Measurements from ENCODE around the gene CD28. TPM values are rescaled to one million over a fixed set of nuclear protein-coding genes. Genes with fewer than 3 reads are reported as not detected.
A peak's percentile ranks its signal among the peaks of the same experiment; 100 is the strongest.

Gene CD28
- total RNA-seq, 1 donor from 2014 or later = 0.77 TPM

- intact Hi-C loops (cut with micrococcal nuclease) = loop anchor here (10.0 kb wide), 1 partner anchor 103 kb away; no protein-coding TSS in a partner anchor
- Histone ChIP-seq H3K9me3 (replicated peaks) (no peaks in the 10 kb centered on the region), H3K27me3 (ENCODE audit: low read depth) (no peaks in the 10 kb centered on the region), H3K4me1 (peaks cover 66% of the 10 kb centered on the region), H3K36me3 (no peaks in the 10 kb centered on the region), H3K4me3 (no peak overlapping the region), H3K27ac (replicated peaks) (peak overlapping the region; percentile 90)
- TF ChIP-seq, protein P1, sequence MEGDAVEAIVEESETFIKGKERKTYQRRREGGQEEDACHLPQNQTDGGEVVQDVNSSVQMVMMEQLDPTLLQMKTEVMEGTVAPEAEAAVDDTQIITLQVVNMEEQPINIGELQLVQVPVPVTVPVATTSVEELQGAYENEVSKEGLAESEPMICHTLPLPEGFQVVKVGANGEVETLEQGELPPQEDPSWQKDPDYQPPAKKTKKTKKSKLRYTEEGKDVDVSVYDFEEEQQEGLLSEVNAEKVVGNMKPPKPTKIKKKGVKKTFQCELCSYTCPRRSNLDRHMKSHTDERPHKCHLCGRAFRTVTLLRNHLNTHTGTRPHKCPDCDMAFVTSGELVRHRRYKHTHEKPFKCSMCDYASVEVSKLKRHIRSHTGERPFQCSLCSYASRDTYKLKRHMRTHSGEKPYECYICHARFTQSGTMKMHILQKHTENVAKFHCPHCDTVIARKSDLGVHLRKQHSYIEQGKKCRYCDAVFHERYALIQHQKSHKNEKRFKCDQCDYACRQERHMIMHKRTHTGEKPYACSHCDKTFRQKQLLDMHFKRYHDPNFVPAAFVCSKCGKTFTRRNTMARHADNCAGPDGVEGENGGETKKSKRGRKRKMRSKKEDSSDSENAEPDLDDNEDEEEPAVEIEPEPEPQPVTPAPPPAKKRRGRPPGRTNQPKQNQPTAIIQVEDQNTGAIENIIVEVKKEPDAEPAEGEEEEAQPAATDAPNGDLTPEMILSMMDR (IDR thresholded peaks at IDR 0.05; ENCODE audit: borderline replicate concordance) = no peak
- no peak for DNase-seq
Measured at GRCh38 chr2:203681978-203682377, 24.5 kb upstream of the CD28 start.

GRCh38 chr2:203682688-203683130, 23.7 kb upstream of the CD28 start:
- DNase-seq = no peak

DNA sequence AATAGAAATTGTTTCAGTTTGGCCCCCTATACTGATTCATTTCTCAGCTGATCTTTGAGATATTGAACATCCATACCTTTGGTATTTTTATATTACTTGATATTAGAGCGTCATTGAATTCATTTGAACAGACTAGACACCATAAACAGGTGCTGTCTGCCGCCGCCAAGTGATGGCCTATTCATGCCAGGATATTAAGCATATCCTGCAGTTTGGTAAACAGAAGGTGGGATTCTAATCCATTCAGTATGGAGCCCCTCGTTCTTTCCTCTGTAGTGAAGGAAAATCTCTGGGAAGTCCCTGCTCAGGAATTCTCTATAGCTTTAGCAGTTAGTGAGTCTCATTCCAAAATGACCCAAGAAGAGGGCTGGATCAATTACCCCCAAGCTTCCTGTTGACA, 23.0 kb upstream of the CD28 start:
- intact Hi-C loops (cut with micrococcal nuclease) = loop anchor here (10.0 kb wide), 1 partner anchor 101 kb away; no protein-coding TSS in a partner anchor
- TF ChIP-seq, protein P1 (IDR thresholded peaks at IDR 0.05; ENCODE audit: borderline replicate concordance) = no peak
- no peak for DNase-seq
- Histone ChIP-seq H3K4me1 (peaks cover 80% of the 10 kb centered on the region), H3K36me3 (no peaks in the 10 kb centered on the region), H3K4me3 (no peak overlapping the region), H3K27ac (replicated peaks) (peak overlapping the region; percentile 90), H3K27me3 (ENCODE audit: low read depth) (no peaks in the 10 kb centered on the region), H3K9me3 (replicated peaks) (no peaks in the 10 kb centered on the region)

More at GRCh38 chr2:203682688-203683130, 23.7 kb upstream of the CD28 start:
- Histone ChIP-seq H3K4me1 (peaks cover 73% of the 10 kb centered on the region), H3K36me3 (no peaks in the 10 kb centered on the region), H3K9me3 (replicated peaks) (no peaks in the 10 kb centered on the region), H3K27ac (replicated peaks) (peak overlapping the region; percentile 90), H3K4me3 (no peak overlapping the region), H3K27me3 (ENCODE audit: low read depth) (no peaks in the 10 kb centered on the region)
- TF ChIP-seq, protein P1 (IDR thresholded peaks at IDR 0.05; ENCODE audit: borderline replicate concordance) = no peak
- intact Hi-C loops (cut with micrococcal nuclease) = loop anchor here (10.0 kb wide), 1 partner anchor 102 kb away; no protein-coding TSS in a partner anchor

DNA sequence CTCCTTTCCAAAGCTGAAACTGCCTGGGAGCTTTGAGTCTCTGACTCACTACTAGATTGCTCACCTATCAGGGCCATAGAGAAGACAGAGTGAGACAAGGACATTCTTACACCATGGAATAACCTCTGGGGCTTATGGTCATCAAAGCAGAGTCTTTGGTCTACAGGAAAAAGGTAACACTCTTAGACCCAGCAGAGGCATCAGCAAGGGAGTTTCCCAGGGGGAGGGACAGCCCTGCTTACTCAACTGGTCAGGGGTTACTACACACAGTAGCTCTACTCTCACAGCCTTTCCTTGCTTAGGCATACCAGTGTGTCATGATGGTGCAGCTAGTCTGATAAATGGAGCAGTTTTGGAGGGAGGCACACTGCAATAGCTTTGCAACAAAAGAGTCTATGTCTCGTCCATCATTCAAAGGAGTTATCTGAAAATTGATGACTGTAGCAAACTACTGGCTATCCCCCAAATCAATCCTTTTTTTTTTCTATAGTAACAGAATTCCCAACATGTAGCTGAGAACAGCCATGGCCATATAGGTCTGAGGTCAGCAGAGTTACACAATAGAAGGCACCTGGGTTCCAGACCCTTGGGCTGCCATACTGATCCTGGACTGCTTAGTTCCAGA, 22.4 kb upstream of the CD28 start:
- TF ChIP-seq, protein P1 (IDR thresholded peaks at IDR 0.05; ENCODE audit: borderline replicate concordance) = no peak
- Histone ChIP-seq H3K9me3 (replicated peaks) (no peaks in the 10 kb centered on the region), H3K27me3 (ENCODE audit: low read depth) (no peaks in the 10 kb centered on the region), H3K27ac (replicated peaks) (peak overlapping the region; percentile 90), H3K4me3 (no peak overlapping the region), H3K4me1 (peaks cover 86% of the 10 kb centered on the region), H3K36me3 (no peaks in the 10 kb centered on the region)
- intact Hi-C loops (cut with micrococcal nuclease) = loop anchor here (10.0 kb wide), 1 partner anchor 101 kb away; no protein-coding TSS in a partner anchor
- no peak for DNase-seq

GRCh38 chr2:203685081-203685621, 21.3 kb upstream of the CD28 start:
- H3K27me3 ChIP-seq (ENCODE audit: low read depth) = no peaks in the 10 kb centered on the region
- H3K4me3 ChIP-seq = no peak overlapping the region
- no peaks in the 10 kb centered on the region for H3K9me3 ChIP-seq (replicated peaks)
- peak overlapping the region; percentile 90 for H3K27ac ChIP-seq (replicated peaks)
- no peaks in the 10 kb centered on the region for H3K36me3 ChIP-seq
- TF ChIP-seq, protein P1 (IDR thresholded peaks at IDR 0.05; ENCODE audit: borderline replicate concordance) = no peak
- no peak for DNase-seq
- intact Hi-C loops (cut with micrococcal nuclease) = loop anchor here (10.0 kb wide), 1 partner anchor 100 kb away; no protein-coding TSS in a partner anchor
- H3K4me1 ChIP-seq = peaks cover 98% of the 10 kb centered on the region
